Measurements from ENCODE around the gene GTF2H4. TPM values are rescaled to one million over a fixed set of nuclear protein-coding genes. Genes with fewer than 3 reads are reported as not detected.

The GTF2H4 gene
- total and polyA plus RNA-seq, 2 of the 8 experiments (the other 6 are each of a cell fraction or from before 2014, with no cell fraction given) = 42.3 to 53.4 TPM

- H2BK20ac ChIP-seq (ENCODE audit: low read length) = no peak overlapping the region
- no peaks in the 10 kb centered on the region for H3K27me3 ChIP-seq (replicated peaks in 1 of 4; ENCODE audit: control insufficient read depth in 3 of 4, extremely low read depth in 1 of 4, insufficient read depth in 3 of 4, low read length in 3 of 4)
- no peak overlapping the region for H2BK12ac ChIP-seq (ENCODE audit: low read depth, low read length)
- H4K8ac ChIP-seq (ENCODE audit: extremely low read depth, insufficient read depth, low read length) = no peak overlapping the region
- no peak overlapping the region for H3K14ac ChIP-seq (ENCODE audit: insufficient read length)
- no peaks in the 10 kb centered on the region for H3K36me3 ChIP-seq (ENCODE audit: control insufficient read depth in 2 of 4, insufficient read depth in 4 of 4, low read length in 3 of 4)
- no peak overlapping the region for H2AK5ac ChIP-seq (ENCODE audit: low read depth, low read length)
- H3K27ac ChIP-seq (ENCODE audit: low read depth, low read length) = no peak overlapping the region
- ChIA-PET POLR2A (ENCODE audit: partially characterized antibody) (no interaction called here), CTCF (ENCODE audit: partially characterized antibody) (no interaction called here)
- no peak overlapping the region for H2BK15ac ChIP-seq (ENCODE audit: low read length)
- H4K91ac ChIP-seq (replicated peaks; ENCODE audit: insufficient read length, low read length) = no peak overlapping the region
- no peak overlapping the region for H3K18ac ChIP-seq (ENCODE audit: extremely low read depth, low read length)
- no peak for FAIRE-seq
- H3K79me2 ChIP-seq (ENCODE audit: control insufficient read depth in 1 of 2, insufficient read depth in 2 of 2, low read length in 2 of 2) = no peaks in the 10 kb centered on the region
- no peak overlapping the region for H3K9ac ChIP-seq (replicated peaks in 1 of 4; ENCODE audit: extremely low read depth in 1 of 4, low read depth in 3 of 4, low read length in 3 of 4)
- no peak overlapping the region for H3K4me2 ChIP-seq (ENCODE audit: insufficient read depth in 1 of 2, low read depth in 2 of 2, low read length in 2 of 2)
- H4K5ac ChIP-seq (ENCODE audit: insufficient read length, low read depth, low read length) = no peak overlapping the region
- H3K4me1 ChIP-seq (replicated peaks in 1 of 4; ENCODE audit: control insufficient read depth in 3 of 4, insufficient read depth in 4 of 4, low read length in 3 of 4) = no peaks in the 10 kb centered on the region
- no peaks in the 10 kb centered on the region; the same call in 1 of the 2 replicates for H3K23me2 ChIP-seq (ENCODE audit: low read depth, low read length)
- H3K79me1 ChIP-seq (ENCODE audit: low read depth, low read length) = no peaks in the 10 kb centered on the region
- H2BK120ac ChIP-seq (replicated peaks; ENCODE audit: low read depth, low read length) = no peak overlapping the region
- H4K20me1 ChIP-seq (replicated peaks in 1 of 2; ENCODE audit: control insufficient read depth in 1 of 2, insufficient read depth in 2 of 2, low read length in 2 of 2) = no peaks in the 10 kb centered on the region
- no peak overlapping the region for H3K4me3 ChIP-seq (ENCODE audit: extremely low read depth in 1 of 4, insufficient read depth in 2 of 4, low read depth in 3 of 4, low read length in 4 of 4)
- H3K23ac ChIP-seq (ENCODE audit: insufficient read length) = no peak overlapping the region
- H3K9me3 ChIP-seq (ENCODE audit: insufficient read depth in 2 of 2, low read depth in 1 of 2, low read length in 1 of 2) = no peaks in the 10 kb centered on the region
- no peak for DNase-seq (ENCODE audit: low read depth in 1 of 2, low spot score in 2 of 2)
- no peak overlapping the region for H3K56ac ChIP-seq (replicated peaks; ENCODE audit: insufficient read length, low read depth, low read length)
- H3K4ac ChIP-seq (replicated peaks; ENCODE audit: insufficient read length, low read depth, low read length) = no peak overlapping the region
- no peak overlapping the region for H2AFZ ChIP-seq (ENCODE audit: low read length)
- H2BK5ac ChIP-seq (ENCODE audit: low read depth, low read length) = no peak overlapping the region
- TF ChIP-seq SIX5 (IDR thresholded peaks at IDR 0.05; ENCODE audit: low read depth, low read length) (no peak), CBX5 (IDR thresholded peaks at IDR 0.05; ENCODE audit: low read depth, low read length) (no peak), TAF1 (IDR thresholded peaks at IDR 0.05; ENCODE audit: low read depth, low read length) (no peak), SP4 (IDR thresholded peaks at IDR 0.05; ENCODE audit: low read length) (no peak), ASH2L (IDR thresholded peaks at IDR 0.05; ENCODE audit: low read length) (no peak), E2F6 (IDR thresholded peaks at IDR 0.05) (no peak), CEBPB (IDR thresholded peaks at IDR 0.05; ENCODE audit: low read depth, low read length) (no peak)
These were observed 54.7 kb downstream of the GTF2H4 start for GRCh38 chr6:30962716-30963115.

Measured in H1 (cell line).